Skin of body (tissue), 2 donors: ENCODE results near the gene CYB561D2. TPM values are rescaled to one million over a fixed set of nuclear protein-coding genes. Genes with fewer than 3 reads are reported as not detected.

Source experiments
- DNase-seq: peaks from one replicate; lab custom pipeline; 2025; lab: John Stamatoyannopoulos, UW
- total RNA-seq: library from RNA; depleted of rRNA; stranded (reverse); fragments of >200 nt; gene quantifications from one replicate; pipeline ENCODE4 v1.2.3, GENCODE V29; 2014

The CYB561D2 gene
- total RNA-seq, 1 donor from 2014 or later: 12.2 TPM

DNA sequence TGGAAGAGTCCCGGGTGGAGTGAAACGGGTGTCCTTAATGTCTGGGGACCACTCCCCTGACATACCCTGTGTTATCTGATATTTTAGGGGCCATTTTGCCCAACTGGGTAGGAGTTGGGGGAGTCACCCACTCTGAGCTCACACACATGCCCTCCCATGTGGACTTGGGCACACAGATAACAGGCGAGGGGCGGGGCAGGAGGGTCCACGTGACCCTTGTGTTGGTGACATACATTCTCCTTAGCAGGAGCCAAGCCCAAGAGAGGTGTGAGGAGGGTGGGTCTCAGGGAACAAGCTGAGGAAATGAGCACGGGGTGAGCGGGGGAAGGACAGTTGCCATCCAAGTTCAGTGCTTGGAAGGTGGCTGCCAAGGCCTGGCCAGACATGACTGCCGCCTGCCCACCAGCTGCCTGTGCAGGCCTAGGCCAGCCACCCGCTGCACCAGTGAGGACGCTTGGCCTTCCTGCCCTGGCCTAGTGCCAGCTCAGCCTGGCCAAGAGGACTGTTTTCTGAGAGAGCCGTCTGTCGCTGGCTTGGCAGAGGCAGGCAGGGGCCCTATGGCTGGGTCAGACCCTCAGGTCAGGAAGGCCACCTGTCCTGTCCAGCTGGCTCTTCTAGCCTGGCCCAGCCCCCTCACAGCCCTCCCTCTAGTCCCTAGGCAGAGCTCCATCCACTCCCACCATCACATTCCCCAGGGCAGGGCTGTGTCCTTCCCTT, 40.0 kb downstream of the CYB561D2 start:
- no peak for DNase-seq

DNA sequence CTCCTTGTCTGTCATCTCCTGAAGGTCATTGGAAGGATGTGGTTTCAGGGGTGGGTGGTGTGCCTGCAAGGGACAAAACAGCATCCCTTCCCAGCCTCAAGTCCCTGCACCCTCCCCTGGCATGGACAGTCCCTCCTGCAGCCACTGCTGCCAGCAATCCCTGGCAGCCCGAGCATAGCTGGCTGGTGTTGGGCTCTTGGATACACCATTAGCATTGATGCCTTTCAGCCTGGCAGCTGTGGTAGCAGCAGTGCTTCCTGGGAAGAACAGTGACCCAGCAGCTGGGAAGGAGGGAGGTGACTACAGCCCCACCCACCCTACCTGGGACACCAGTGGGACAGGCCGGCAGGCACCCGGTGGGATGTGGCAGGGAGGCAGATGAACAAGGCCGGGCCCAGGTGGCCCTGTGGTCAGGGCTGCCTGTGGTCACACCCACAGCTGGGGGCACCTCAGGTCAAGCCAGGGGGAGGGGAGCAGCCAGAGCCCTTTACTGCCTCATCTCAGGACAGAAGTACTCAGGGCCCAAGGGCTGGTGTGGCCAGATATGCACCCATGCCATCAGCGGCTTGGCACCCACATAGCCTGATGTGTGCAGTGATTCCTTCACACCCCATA, 41.5 kb downstream of the CYB561D2 start:
- DNase-seq: no peak

GRCh38 chr3:50393061-50393460, 42.4 kb downstream of the CYB561D2 start:
- no peak for DNase-seq

- no peak for DNase-seq
Observed at GRCh38 chr3:50395070-50395860, 44.6 kb downstream of the CYB561D2 start.

- no peak for DNase-seq
Observed at GRCh38 chr3:50396502-50396901, 45.8 kb downstream of the CYB561D2 start.

DNA sequence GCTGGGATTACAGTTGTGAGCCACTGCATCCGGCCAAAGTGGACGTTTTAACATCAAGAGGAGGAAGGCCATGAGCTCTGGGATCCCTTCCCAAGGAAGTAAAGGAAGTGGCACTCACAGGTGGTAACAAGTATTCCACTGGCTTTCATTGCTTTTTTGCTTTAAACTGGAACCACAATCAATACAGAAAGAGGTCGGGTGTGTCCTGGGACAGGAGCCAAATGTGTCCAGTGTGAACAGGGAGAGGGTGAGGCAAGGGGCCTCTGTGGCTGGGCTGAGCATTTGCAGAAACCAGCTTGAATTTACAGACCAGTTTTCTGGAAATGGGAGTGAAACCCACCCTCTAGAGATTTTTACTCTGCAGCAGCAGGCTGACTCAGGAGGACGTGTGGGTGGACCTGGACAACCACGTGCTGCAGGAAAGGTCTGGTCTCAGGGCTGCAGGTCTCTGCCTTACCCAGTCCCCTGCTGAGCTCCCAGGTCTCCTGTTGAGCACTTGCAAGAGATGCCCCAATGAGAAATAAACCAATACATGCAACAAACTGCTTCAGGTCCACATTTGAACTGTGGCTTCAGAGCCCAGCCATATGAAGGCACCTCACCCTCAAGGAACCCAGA, 51.4 kb downstream of the CYB561D2 start:
- DNase-seq: no peak

Other genes starting within 250 kb of the CYB561D2 start
- 23.3 TPM for gene SEMA3F, start 195.5 kb upstream of the CYB561D2 start, total RNA-seq
- 0.20 TPM for gene GNAT1, start 159.3 kb upstream of the CYB561D2 start, total RNA-seq
- gene SLC38A3, start 145.6 kb upstream of the CYB561D2 start, total RNA-seq: 0.79 TPM
- gene GNAI2, start 114.7 kb upstream of the CYB561D2 start, total RNA-seq: 102 TPM
- 21.8 TPM for gene SEMA3B, start 81.7 kb upstream of the CYB561D2 start, total RNA-seq
- 2.7 TPM for gene LSMEM2, start 71.8 kb upstream of the CYB561D2 start, total RNA-seq
- gene IFRD2, start 58.4 kb upstream of the CYB561D2 start, total RNA-seq: 32.7 TPM
- 2.7 TPM for gene HYAL3, start 51.5 kb upstream of the CYB561D2 start, total RNA-seq
- 2.2 TPM for gene NAA80, start 51.5 kb upstream of the CYB561D2 start, total RNA-seq
- 1.1 TPM for gene HYAL1, start 47.3 kb upstream of the CYB561D2 start, total RNA-seq
- gene HYAL2, start 28.1 kb upstream of the CYB561D2 start, total RNA-seq: 28.6 TPM
- gene TUSC2, start 22.6 kb upstream of the CYB561D2 start, total RNA-seq: 5.8 TPM
- gene RASSF1, start 10.0 kb upstream of the CYB561D2 start, total RNA-seq: 28.6 TPM
- 0.89 TPM for gene ZMYND10, start 5.1 kb upstream of the CYB561D2 start, total RNA-seq
- 13.6 TPM for gene NPRL2, start 87 bp upstream of the CYB561D2 start, total RNA-seq
- 18.9 TPM for gene TMEM115, start 8.7 kb downstream of the CYB561D2 start, total RNA-seq
- 1.4 TPM for gene CACNA2D2, start 152.8 kb downstream of the CYB561D2 start, total RNA-seq
- gene C3orf18, start 216.9 kb downstream of the CYB561D2 start, total RNA-seq: 7.2 TPM
- gene HEMK1, start 218.7 kb downstream of the CYB561D2 start, total RNA-seq: 5.4 TPM